22Rv1 (cell line): Measurements from ENCODE around the gene NOL3.

Experiments
- H3K27ac ChIP-seq: fragments of 450-650 bp; 2 replicates; pipeline ENCODE4 v1.5.1; 2017
- CTCF ChIP-seq: fragments of 450-650 bp; IDR thresholded peaks from 2 replicates; pipeline ENCODE4 v1.5.1; 2017; ENCODE audit warnings: mild to moderate bottlenecking
- ZFX ChIP-seq: fragments of 450-650 bp; IDR thresholded peaks from 2 replicates; pipeline ENCODE4 v1.6.1; 2017; ENCODE audit warnings: antibody characterized with exemption, borderline replicate concordance

The NOL3 gene

GRCh38 chr16:67223992-67224391 is 53.7 kb downstream of the NOL3 start:
- no peak overlapping the region for H3K27ac ChIP-seq
- TF ChIP-seq ZFX (no peak), CTCF (no peak)
